Left lung (tissue), 10 donors: ENCODE measurements around the gene GEMIN8. TPM values are rescaled to one million over a fixed set of nuclear protein-coding genes. Genes with fewer than 3 reads are reported as not detected.

Source experiments
- ATAC-seq: fragments of 200-7000 bp; cut with Tn5 transposase; one replicate; pipeline ENCODE4 v1.9.1; 2020; ENCODE audit warnings: moderate library complexity
- DNase-seq, 4 donors: peaks; one replicate each; pipeline ENCODE4 v3.0.0-alpha.2; 2013 to 2020
- H3K27ac ChIP-seq, 2 donors: fragments of 200-600 bp; sonication (generic) in 1 of 2; one replicate each; pipeline versions ENCODE4 v1.5.0 to v1.8.0; 2020 to 2021
- H3K27me3 ChIP-seq, 2 donors: fragments of 200-600 bp; sonication (generic) in 1 of 2; one replicate each; pipeline versions ENCODE4 v1.5.0 to v1.8.0; 2020 to 2021
- H3K36me3 ChIP-seq, 2 donors: fragments of 200-600 bp; sonication (generic) in 1 of 2; one replicate each; pipeline versions ENCODE4 v1.5.0 to v1.8.0; 2020 to 2021
- H3K4me1 ChIP-seq, 2 donors: fragments of 200-600 bp; one replicate each; pipeline ENCODE4 v1.8.0; 2021
- H3K4me3 ChIP-seq, 2 donors: fragments of 200-600 bp; sonication (generic) in 1 of 2; one replicate each; pipeline versions ENCODE4 v1.5.0 to v1.8.0; 2020 to 2021; ENCODE audit warnings: mild to moderate bottlenecking in 1 of 2
- H3K9me3 ChIP-seq, 2 donors: fragments of 200-600 bp; sonication (generic) in 1 of 2; one replicate each; pipeline versions ENCODE4 v1.5.0 to v1.8.0; 2020 to 2021
- CTCF ChIP-seq, 2 donors: fragments of 200-600 bp; sonication (generic) in 1 of 2; IDR thresholded peaks; one replicate each; pipeline versions ENCODE4 v1.5.0 to v1.8.0; 2021; ENCODE audit warnings: antibody characterized with exemption in 2 of 2
- intact Hi-C, 2 donors: fragments of 100-400 bp; cut with DNase I; formaldehyde crosslinking; loops; one replicate each; pipeline versions ENCODE4 v1.11.2 to v1.14.2; 2022
- polyA plus RNA-seq, 6 donors: library from polyadenylated mRNA; unstranded; fragments of 120-200 nt; gene quantifications; one replicate each; pipeline ENCODE4 v1.2.1, GENCODE V29; 2013; ENCODE audit not compliant: insufficient read length in 6 of 6
- total RNA-seq, 2 donors: library from RNA; stranded (reverse); fragmentation: NEBNext Ultra II Directional; extraction: Animal tissue kit (Norgen Biotek cat#: 25700); gene quantifications; one replicate each; pipeline ENCODE4 v1.2.1, GENCODE V29; 2021
- donor health status: DM: no; HTN: yes; CAD: no.
- donor health status: DM: no; HTN: no; CAD: no.

GEMIN8 gene
- total and polyA plus RNA-seq, 8 donors: 14.5 to 35.4 (median 30.7) TPM

- H3K36me3 ChIP-seq: no peaks in the 10 kb centered on the region
- ATAC-seq (peak; percentile 16), DNase-seq (no peak)
- intact Hi-C loops: loop anchor here in 1 of 2 donors (5.0 to 10.0 kb wide), 3 partner anchors 295 to 525 kb away; partner anchors contain the start of genes OFD1 and TRAPPC2
- peak overlapping the region; percentile 84 to 91 for H3K27ac ChIP-seq
- TF ChIP-seq CTCF (IDR thresholded peaks at IDR 0.05): no peak
- peaks cover 0 to 3% of the 10 kb centered on the region in 2 donors for H3K4me1 ChIP-seq
- peak overlapping the region; percentile 54 to 58 for H3K4me3 ChIP-seq
- no peaks in the 10 kb centered on the region for H3K27me3 ChIP-seq
- no peaks in the 10 kb centered on the region for H3K9me3 ChIP-seq
Measured at GRCh38 chrX:14030174-14030530, 460 bp upstream of the GEMIN8 start.

DNA sequence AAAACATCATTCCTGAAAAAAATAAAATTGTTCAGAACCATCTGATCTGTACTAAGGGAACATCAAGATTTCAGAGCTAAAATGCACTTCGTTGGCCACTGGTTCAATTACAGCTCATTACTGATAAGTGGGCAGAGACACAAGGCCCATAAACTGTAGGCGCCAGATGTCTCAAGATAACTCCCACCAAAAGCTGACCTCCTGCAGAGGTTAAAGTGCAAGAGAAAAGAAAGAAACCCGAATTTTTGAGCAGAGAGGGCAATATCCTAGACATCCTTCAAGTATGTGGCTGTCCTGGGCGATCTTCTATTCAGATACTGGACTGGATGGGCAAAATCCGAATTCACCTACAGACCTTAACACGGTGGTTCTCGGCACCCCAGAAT, 660 bp downstream of the GEMIN8 start:
- H3K27ac ChIP-seq: peak overlapping the region; percentile 84 to 91
- H3K9me3 ChIP-seq: no peaks in the 10 kb centered on the region
- no peaks in the 10 kb centered on the region for H3K36me3 ChIP-seq
- peaks cover 0 to 3% of the 10 kb centered on the region in 2 donors for H3K4me1 ChIP-seq
- intact Hi-C loops: no loop called here
- H3K27me3 ChIP-seq: no peaks in the 10 kb centered on the region
- DNase-seq (peak in 1 of 4 donors; percentile 4), ATAC-seq (no peak)
- H3K4me3 ChIP-seq: peak overlapping the region; percentile 54 to 58
- no peak for TF ChIP-seq CTCF (IDR thresholded peaks at IDR 0.05)

GRCh38 chrX:14028473-14028872, 1.2 kb downstream of the GEMIN8 start:
- Histone ChIP-seq H3K9me3 (no peaks in the 10 kb centered on the region), H3K4me3 (peak overlapping the region; percentile 54 to 58)
- intact Hi-C loops: no loop called here

DNA sequence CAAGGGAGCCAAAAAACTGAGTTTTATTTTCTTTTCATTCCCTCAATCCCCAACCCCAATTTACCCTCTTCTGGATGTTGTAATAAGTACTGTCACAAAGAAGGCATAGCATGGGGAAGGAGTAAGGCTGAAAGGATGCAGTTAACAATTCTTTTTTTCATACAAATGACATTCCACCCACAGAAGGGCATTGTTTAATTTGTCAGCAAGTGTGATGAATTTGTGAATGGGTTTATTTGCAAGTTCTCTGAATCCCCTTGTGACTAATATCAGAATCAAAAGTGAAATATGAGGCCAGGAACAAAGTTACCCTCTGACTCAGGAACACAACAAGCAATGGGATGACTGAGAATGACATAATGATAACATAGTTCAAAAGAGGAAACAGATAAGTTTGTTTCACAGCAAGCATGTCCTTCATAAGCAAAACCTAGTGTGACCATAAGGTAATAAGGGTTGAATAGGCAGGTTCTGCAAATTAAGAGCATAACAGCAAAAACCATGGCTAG, 2.1 kb downstream of the GEMIN8 start:
- TF ChIP-seq CTCF (IDR thresholded peaks at IDR 0.05): no peak
- Histone ChIP-seq H3K9me3 (no peaks in the 10 kb centered on the region), H3K27me3 (no peaks in the 10 kb centered on the region), H3K4me3 (no peak overlapping the region), H3K36me3 (no peaks in the 10 kb centered on the region), H3K4me1 (peaks cover 0 to 3% of the 10 kb centered on the region in 2 donors), H3K27ac (peak overlapping the region in 1 of 2 donors; percentile 91)
- ATAC-seq: no peak
- intact Hi-C loops: no loop called here
- no peak for DNase-seq

More at GRCh38 chrX:14028473-14028872, 1.2 kb downstream of the GEMIN8 start:
- H3K36me3 ChIP-seq: no peaks in the 10 kb centered on the region
- H3K4me1 ChIP-seq: peaks cover 0 to 3% of the 10 kb centered on the region in 2 donors
- DNase-seq (no peak), ATAC-seq (no peak)
- H3K27ac ChIP-seq: peak overlapping the region in 1 of 2 donors; percentile 91
- no peaks in the 10 kb centered on the region for H3K27me3 ChIP-seq
- TF ChIP-seq CTCF (IDR thresholded peaks at IDR 0.05): no peak

GRCh38 chrX:14027036-14027435, 2.7 kb downstream of the GEMIN8 start:
- DNase-seq (no peak), ATAC-seq (no peak)
- Histone ChIP-seq H3K36me3 (no peaks in the 10 kb centered on the region), H3K9me3 (no peaks in the 10 kb centered on the region), H3K27ac (no peak overlapping the region), H3K27me3 (no peaks in the 10 kb centered on the region), H3K4me3 (no peak overlapping the region), H3K4me1 (peaks cover 0 to 3% of the 10 kb centered on the region in 2 donors)
- TF ChIP-seq CTCF (IDR thresholded peaks at IDR 0.05): no peak
- intact Hi-C loops: no loop called here
